Activated CD8-positive, alpha-beta T cell treated with anti-CD3 and anti-CD28 coated beads for 36 hours (primary cell): ENCODE data around the gene COL6A6. TPM values are rescaled to one million over a fixed set of nuclear protein-coding genes. Genes with fewer than 3 reads are reported as not detected.

Source experiments
- ATAC-seq: fragments of 200-7000 bp; cut with Tn5 transposase; one replicate; pipeline ENCODE4 v1.10.0; 2021; ENCODE audit warnings: mild to moderate bottlenecking, moderate library complexity
- CTCF ChIA-PET: fragments of 350-600 bp; sonication (Branson Sonifier 250); formaldehyde crosslinking; loops from one replicate; lab custom pipeline; 2021; ENCODE audit warnings: antibody characterized with exemption; lab: Charles Lee
- POLR2A ChIA-PET: fragments of 350-600 bp; sonication (Branson Sonifier 250); formaldehyde crosslinking; loops from one replicate; lab custom pipeline; 2021; ENCODE audit warnings: antibody characterized with exemption; lab: Charles Lee
- DNase-seq: peaks from one replicate; pipeline ENCODE4 v3.0.0-alpha.2; 2020
- H3K27ac Mint-ChIP-seq: one replicate; pipeline ENCODE4 v1.8.0; 2021; ENCODE audit warnings: mild to moderate bottlenecking, mixed read lengths
- H3K27me3 Mint-ChIP-seq: one replicate; pipeline ENCODE4 v1.8.0; 2021; ENCODE audit warnings: mixed read lengths
- H3K36me3 Mint-ChIP-seq: one replicate; pipeline ENCODE4 v1.8.0; 2021; ENCODE audit warnings: low read depth, mixed read lengths
- H3K4me1 Mint-ChIP-seq: one replicate; pipeline ENCODE4 v1.8.0; 2021; ENCODE audit warnings: low read depth, mixed read lengths
- H3K4me3 Mint-ChIP-seq: one replicate; pipeline ENCODE4 v1.8.0; 2021; ENCODE audit warnings: mild to moderate bottlenecking, moderate library complexity, mixed read lengths
- H3K9me3 Mint-ChIP-seq: one replicate; pipeline ENCODE4 v1.8.0; 2021; ENCODE audit warnings: mixed read lengths
- intact Hi-C: fragments of 100-400 bp; cut with micrococcal nuclease; formaldehyde crosslinking; loops from one replicate; pipeline ENCODE4 v1.10.0; 2022
- total RNA-seq, 2 experiments: library from RNA; stranded (reverse); gene quantifications; one replicate each; pipeline ENCODE4 v1.2.3, GENCODE V29; 2021
- TF ChIP-seq, protein P1 (sequence below): fragments of 200-600 bp; IDR thresholded peaks from one replicate; pipeline ENCODE4 v1.8.0; 2022; ENCODE audit warnings: antibody characterized with exemption, mild to moderate bottlenecking

Gene COL6A6, protein sequence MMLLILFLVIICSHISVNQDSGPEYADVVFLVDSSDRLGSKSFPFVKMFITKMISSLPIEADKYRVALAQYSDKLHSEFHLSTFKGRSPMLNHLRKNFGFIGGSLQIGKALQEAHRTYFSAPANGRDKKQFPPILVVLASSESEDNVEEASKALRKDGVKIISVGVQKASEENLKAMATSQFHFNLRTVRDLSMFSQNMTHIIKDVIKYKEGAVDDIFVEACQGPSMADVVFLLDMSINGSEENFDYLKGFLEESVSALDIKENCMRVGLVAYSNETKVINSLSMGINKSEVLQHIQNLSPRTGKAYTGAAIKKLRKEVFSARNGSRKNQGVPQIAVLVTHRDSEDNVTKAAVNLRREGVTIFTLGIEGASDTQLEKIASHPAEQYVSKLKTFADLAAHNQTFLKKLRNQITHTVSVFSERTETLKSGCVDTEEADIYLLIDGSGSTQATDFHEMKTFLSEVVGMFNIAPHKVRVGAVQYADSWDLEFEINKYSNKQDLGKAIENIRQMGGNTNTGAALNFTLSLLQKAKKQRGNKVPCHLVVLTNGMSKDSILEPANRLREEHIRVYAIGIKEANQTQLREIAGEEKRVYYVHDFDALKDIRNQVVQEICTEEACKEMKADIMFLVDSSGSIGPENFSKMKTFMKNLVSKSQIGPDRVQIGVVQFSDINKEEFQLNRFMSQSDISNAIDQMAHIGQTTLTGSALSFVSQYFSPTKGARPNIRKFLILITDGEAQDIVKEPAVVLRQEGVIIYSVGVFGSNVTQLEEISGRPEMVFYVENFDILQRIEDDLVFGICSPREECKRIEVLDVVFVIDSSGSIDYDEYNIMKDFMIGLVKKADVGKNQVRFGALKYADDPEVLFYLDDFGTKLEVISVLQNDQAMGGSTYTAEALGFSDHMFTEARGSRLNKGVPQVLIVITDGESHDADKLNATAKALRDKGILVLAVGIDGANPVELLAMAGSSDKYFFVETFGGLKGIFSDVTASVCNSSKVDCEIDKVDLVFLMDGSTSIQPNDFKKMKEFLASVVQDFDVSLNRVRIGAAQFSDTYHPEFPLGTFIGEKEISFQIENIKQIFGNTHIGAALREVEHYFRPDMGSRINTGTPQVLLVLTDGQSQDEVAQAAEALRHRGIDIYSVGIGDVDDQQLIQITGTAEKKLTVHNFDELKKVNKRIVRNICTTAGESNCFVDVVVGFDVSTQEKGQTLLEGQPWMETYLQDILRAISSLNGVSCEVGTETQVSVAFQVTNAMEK (N-terminal part only)
- not detected for total RNA-seq

DNA sequence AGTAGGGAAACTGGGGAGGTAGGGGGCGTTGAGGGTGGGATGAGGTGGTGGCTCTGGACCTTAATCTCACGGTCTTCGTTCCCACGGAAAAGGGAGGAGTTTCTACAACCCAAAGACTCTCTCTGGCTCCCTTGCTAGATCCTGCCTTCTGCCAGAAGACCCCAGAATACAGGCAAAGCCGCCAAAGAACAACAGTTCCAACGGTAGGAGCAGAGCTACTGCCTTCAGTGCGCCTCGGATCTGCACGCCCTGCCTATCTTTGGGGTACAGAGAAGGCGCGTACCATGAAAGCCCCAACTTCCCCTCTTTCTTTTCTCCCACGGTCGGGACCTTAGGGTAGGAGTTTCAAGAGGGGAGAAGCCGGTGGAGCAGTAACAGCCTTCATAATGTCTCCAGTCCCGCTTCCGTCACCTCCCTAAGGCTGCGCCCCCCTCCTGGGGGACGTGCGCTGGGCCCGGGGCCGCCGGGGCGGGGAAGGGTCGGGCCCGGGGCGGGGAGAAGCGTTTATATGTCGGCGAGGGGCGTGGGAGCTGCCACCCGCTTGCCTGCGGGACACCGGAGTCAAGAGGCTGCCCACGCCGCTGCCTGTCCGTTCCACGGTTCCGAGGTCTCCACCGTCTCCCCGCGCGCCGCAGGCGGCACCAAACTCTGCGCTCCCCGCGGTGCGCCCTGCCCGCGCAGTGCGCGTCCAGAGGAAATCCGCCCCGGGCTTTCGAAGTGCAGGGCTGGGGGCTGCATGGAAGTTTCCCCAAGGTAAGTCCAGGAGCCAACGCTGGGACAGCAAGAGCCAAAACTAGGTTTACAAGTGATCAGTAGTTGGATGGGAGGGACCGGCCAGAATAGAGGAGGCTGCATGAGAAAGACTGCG is at the start of gene COL6A6:
Gene COL6A6 (plus strand): TSS at position 533 of the 868 bp plus-strand sequence. CDS start 43,188 bp downstream, outside the sequence.
- CTCF ChIA-PET: no interaction called here
- no peaks in the 10 kb centered on the region for H3K9me3 Mint-ChIP-seq
- peaks cover 31% of the 10 kb centered on the region for H3K27me3 Mint-ChIP-seq
- intact Hi-C loops: no loop called here
- POLR2A ChIA-PET: no interaction called here
- ATAC-seq (no peak), DNase-seq (no peak)
- H3K36me3 Mint-ChIP-seq: no peaks in the 10 kb centered on the region
- H3K4me1 Mint-ChIP-seq: no peaks in the 10 kb centered on the region
- no peak within 1 kb of the TSS for H3K4me3 Mint-ChIP-seq
- TF ChIP-seq, protein P1, sequence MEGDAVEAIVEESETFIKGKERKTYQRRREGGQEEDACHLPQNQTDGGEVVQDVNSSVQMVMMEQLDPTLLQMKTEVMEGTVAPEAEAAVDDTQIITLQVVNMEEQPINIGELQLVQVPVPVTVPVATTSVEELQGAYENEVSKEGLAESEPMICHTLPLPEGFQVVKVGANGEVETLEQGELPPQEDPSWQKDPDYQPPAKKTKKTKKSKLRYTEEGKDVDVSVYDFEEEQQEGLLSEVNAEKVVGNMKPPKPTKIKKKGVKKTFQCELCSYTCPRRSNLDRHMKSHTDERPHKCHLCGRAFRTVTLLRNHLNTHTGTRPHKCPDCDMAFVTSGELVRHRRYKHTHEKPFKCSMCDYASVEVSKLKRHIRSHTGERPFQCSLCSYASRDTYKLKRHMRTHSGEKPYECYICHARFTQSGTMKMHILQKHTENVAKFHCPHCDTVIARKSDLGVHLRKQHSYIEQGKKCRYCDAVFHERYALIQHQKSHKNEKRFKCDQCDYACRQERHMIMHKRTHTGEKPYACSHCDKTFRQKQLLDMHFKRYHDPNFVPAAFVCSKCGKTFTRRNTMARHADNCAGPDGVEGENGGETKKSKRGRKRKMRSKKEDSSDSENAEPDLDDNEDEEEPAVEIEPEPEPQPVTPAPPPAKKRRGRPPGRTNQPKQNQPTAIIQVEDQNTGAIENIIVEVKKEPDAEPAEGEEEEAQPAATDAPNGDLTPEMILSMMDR: no peak
- no peak within 1 kb of the TSS for H3K27ac Mint-ChIP-seq

DNA sequence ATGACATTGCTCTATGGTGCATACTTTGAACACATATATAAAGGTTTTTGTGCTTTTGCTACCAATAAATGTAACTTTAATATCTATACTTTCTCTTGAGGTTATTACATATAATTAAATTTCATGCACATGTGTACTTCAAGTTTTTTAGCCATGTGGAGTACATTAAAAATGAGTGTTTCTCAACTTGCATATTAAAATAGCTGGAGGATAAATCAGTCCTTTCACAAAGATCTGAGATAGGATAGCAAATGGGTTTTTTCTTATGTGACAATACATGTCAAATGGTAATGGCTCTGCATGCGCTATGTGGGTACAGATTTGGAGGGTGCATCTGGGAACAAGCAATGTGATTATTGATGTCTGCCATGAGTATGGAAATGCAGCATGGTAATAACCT is 48.7 kb upstream of the COL6A6 start:
- intact Hi-C loops: no loop called here
- H3K27me3 Mint-ChIP-seq: peaks cover 22% of the 10 kb centered on the region
- POLR2A ChIA-PET: no interaction called here
- no peaks in the 10 kb centered on the region for H3K36me3 Mint-ChIP-seq
- no peak overlapping the region for H3K4me3 Mint-ChIP-seq
- CTCF ChIA-PET: no interaction called here
- TF ChIP-seq, protein P1: no peak
- no peak for ATAC-seq
- H3K9me3 Mint-ChIP-seq: no peaks in the 10 kb centered on the region
- H3K4me1 Mint-ChIP-seq: no peaks in the 10 kb centered on the region
- no peak overlapping the region for H3K27ac Mint-ChIP-seq
- no peak for DNase-seq

DNA sequence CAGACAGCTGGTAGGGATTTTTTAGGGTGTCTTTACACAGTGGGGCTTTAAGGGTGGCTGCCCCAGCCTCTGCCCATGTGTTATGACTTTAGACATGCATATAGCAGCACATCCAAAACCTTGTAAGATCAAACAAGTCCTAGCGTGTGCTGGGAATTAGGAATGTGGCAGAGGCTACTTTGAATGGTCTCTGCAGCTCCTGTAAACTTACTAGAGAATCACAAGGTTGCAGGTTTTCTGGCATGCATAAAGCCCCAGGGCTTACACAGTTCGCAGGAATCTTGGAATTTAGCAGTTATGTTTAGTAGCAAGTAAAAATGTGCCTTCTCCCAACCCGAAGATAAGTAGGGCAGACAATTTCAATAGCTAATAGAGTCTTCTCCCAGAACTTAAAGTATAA is 46.9 kb upstream of the COL6A6 start:
- Mint-ChIP-seq H3K36me3 (no peaks in the 10 kb centered on the region), H3K9me3 (no peaks in the 10 kb centered on the region), H3K27ac (no peak overlapping the region), H3K4me1 (no peaks in the 10 kb centered on the region), H3K27me3 (peaks cover 18% of the 10 kb centered on the region), H3K4me3 (no peak overlapping the region)
- ChIA-PET POLR2A (no interaction called here), CTCF (no interaction called here)
- DNase-seq: no peak
- intact Hi-C loops: no loop called here
- TF ChIP-seq, protein P1: no peak
- ATAC-seq: no peak

DNA sequence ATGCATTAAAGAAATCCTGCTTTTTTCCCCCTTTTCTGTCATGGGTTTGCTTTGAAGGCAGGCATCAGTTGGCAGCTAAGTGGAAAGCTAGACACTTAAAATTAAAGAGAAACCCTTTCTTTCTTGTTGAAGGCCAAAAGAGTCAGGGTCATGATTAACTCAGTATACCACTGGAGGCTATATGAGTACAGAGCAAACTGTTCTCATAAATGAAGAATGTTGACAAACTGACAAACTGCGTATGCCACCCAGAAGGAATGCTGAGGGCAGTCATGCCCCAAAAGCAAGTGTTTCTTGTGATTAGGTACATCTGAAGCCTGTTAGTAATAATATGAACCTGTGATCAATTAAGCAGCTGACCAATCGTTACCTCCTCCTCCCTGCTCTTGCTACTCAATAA is 43.6 kb upstream of the COL6A6 start:
- intact Hi-C loops: no loop called here
- no peaks in the 10 kb centered on the region for H3K4me1 Mint-ChIP-seq
- ChIA-PET CTCF (no interaction called here), POLR2A (no interaction called here)
- DNase-seq: no peak
- H3K4me3 Mint-ChIP-seq: no peak overlapping the region
- no peak overlapping the region for H3K27ac Mint-ChIP-seq
- no peak for ATAC-seq
- TF ChIP-seq, protein P1: no peak
- peaks cover 14% of the 10 kb centered on the region for H3K27me3 Mint-ChIP-seq
- H3K9me3 Mint-ChIP-seq: no peaks in the 10 kb centered on the region
- H3K36me3 Mint-ChIP-seq: no peaks in the 10 kb centered on the region
